ENCODE measurements around the gene CLRN3. TPM values are rescaled to one million over a fixed set of nuclear protein-coding genes. Genes with fewer than 3 reads are reported as not detected.

CLRN3 gene
- total RNA-seq, 2 experiments from 2014 or later = not detected

- H3K27me3 Mint-ChIP-seq = no peaks in the 10 kb centered on the region
- ATAC-seq = no peak
- DNase-seq = no peak
- H3K27ac Mint-ChIP-seq = no peak overlapping the region
- ChIA-PET POLR2A (interaction anchor here (0.6 kb wide), 1 partner anchor 47 kb away, joined by 3 read pairs; no protein-coding TSS in a partner anchor), CTCF (interaction anchor here (1.1 to 2.4 kb wide), 2 partner anchors 16 to 85 kb away, joined by 3 to 10 read pairs; no protein-coding TSS in a partner anchor)
- H3K9me3 Mint-ChIP-seq = no peaks in the 10 kb centered on the region
- TF ChIP-seq CTCF (IDR thresholded peaks at IDR 0.05) = no peak
- intact Hi-C loops (cut with micrococcal nuclease) = no loop called here
- no peaks in the 10 kb centered on the region for H3K4me1 Mint-ChIP-seq (ENCODE audit: low read depth)
- H3K4me3 Mint-ChIP-seq = no peak overlapping the region
- no peaks in the 10 kb centered on the region for H3K36me3 Mint-ChIP-seq (ENCODE audit: low read depth)
Measured at GRCh38 chr10:127926455-127926854, 33.7 kb upstream of the CLRN3 start.

- no peaks in the 10 kb centered on the region for H3K36me3 Mint-ChIP-seq (ENCODE audit: low read depth)
- intact Hi-C loops (cut with micrococcal nuclease) = no loop called here
- ChIA-PET POLR2A (interaction anchor here (0.6 to 0.9 kb wide), 4 partner anchors 39 to 644 kb away, joined by 3 to 5 read pairs (median 4); no protein-coding TSS in a partner anchor), CTCF (interaction anchor here (0.6 to 2.4 kb wide), 3 partner anchors 15 to 138 kb away, joined by 3 to 10 read pairs (median 3); no protein-coding TSS in a partner anchor)
- TF ChIP-seq CTCF (IDR thresholded peaks at IDR 0.05) = no peak
- no peaks in the 10 kb centered on the region for H3K4me1 Mint-ChIP-seq (ENCODE audit: low read depth)
- no peaks in the 10 kb centered on the region for H3K27me3 Mint-ChIP-seq
- DNase-seq = no peak
- H3K9me3 Mint-ChIP-seq = no peaks in the 10 kb centered on the region
- ATAC-seq = no peak
- H3K4me3 Mint-ChIP-seq = no peak overlapping the region
- H3K27ac Mint-ChIP-seq = no peak overlapping the region
Measured at GRCh38 chr10:127925471-127926207, 32.9 kb upstream of the CLRN3 start.

- Mint-ChIP-seq H3K4me1 (ENCODE audit: low read depth) (peaks cover 9% of the 10 kb centered on the region), H3K9me3 (no peaks in the 10 kb centered on the region), H3K4me3 (no peak overlapping the region), H3K27me3 (no peaks in the 10 kb centered on the region), H3K27ac (no peak overlapping the region), H3K36me3 (ENCODE audit: low read depth) (no peaks in the 10 kb centered on the region)
- DNase-seq (no peak), ATAC-seq (no peak)
- POLR2A ChIA-PET = interaction anchor here (1.6 kb wide), 1 partner anchor 22 kb away, joined by 3 read pairs; no protein-coding TSS in a partner anchor
- CTCF ChIA-PET = interaction anchor here (0.9 to 1.2 kb wide), 3 partner anchors 10 to 88 kb away, joined by 3 read pairs; no protein-coding TSS in a partner anchor
- intact Hi-C loops (cut with micrococcal nuclease) = no loop called here
- no peak for TF ChIP-seq CTCF (IDR thresholded peaks at IDR 0.05)
Measured at GRCh38 chr10:127923646-127924045, 30.9 kb upstream of the CLRN3 start.

- no peak for DNase-seq
- Mint-ChIP-seq H3K9me3 (no peaks in the 10 kb centered on the region), H3K27ac (no peak overlapping the region), H3K36me3 (ENCODE audit: low read depth) (no peaks in the 10 kb centered on the region), H3K27me3 (no peaks in the 10 kb centered on the region), H3K4me1 (ENCODE audit: low read depth) (peaks cover 9% of the 10 kb centered on the region), H3K4me3 (no peak overlapping the region)
- ATAC-seq = no peak
- ChIA-PET CTCF (interaction anchor here (1.2 kb wide), 2 partner anchors 9 to 89 kb away, joined by 3 read pairs; no protein-coding TSS in a partner anchor), POLR2A (interaction anchor here (1.6 kb wide), 1 partner anchor 23 kb away, joined by 3 read pairs; no protein-coding TSS in a partner anchor)
- TF ChIP-seq CTCF (IDR thresholded peaks at IDR 0.05) = no peak
- intact Hi-C loops (cut with micrococcal nuclease) = no loop called here
Measured at GRCh38 chr10:127922675-127923366, 30.1 kb upstream of the CLRN3 start.

All from activated CD8-positive, alpha-beta T cell treated with anti-CD3 and anti-CD28 coated beads for 36 hours (primary cell).